Measurements from ENCODE around the gene MYO5A. TPM values are rescaled to one million over a fixed set of nuclear protein-coding genes. Genes with fewer than 3 reads are reported as not detected.

MYO5A gene
- total RNA-seq, 4 donors from 2014 or later: 10.3 to 26.0 (median 22.7) TPM

DNA sequence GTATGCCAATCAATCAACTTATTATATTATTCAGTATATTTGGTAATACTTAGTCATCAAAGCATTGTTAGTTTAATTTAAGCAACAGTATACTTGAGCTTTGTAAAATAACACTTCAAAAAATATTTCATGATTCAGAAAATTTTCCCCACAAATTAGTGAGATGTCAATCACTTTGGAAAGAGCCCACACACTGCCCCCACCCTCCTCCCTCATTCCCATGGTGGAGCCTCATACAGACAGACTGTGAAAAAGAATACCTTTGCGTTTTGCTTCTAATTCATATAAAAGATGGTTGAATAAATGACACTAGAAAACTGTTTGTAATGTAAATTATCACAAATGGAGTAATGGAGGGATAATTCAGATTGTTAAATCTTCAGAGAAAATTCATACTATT lies 189.8 kb downstream of the MYO5A start:
- Histone ChIP-seq H3K4me1 (no peaks in the 10 kb centered on the region), H3K27me3 (no peaks in the 10 kb centered on the region), H3K27ac (no peak overlapping the region), H3K36me3 (no peaks in the 10 kb centered on the region), H3K9me3 (no peaks in the 10 kb centered on the region), H3K4me3 (no peak overlapping the region)
- intact Hi-C loops (cut with DNase I; ENCODE audit: low total_unique reads): no loop called here
- TF ChIP-seq, protein P1, sequence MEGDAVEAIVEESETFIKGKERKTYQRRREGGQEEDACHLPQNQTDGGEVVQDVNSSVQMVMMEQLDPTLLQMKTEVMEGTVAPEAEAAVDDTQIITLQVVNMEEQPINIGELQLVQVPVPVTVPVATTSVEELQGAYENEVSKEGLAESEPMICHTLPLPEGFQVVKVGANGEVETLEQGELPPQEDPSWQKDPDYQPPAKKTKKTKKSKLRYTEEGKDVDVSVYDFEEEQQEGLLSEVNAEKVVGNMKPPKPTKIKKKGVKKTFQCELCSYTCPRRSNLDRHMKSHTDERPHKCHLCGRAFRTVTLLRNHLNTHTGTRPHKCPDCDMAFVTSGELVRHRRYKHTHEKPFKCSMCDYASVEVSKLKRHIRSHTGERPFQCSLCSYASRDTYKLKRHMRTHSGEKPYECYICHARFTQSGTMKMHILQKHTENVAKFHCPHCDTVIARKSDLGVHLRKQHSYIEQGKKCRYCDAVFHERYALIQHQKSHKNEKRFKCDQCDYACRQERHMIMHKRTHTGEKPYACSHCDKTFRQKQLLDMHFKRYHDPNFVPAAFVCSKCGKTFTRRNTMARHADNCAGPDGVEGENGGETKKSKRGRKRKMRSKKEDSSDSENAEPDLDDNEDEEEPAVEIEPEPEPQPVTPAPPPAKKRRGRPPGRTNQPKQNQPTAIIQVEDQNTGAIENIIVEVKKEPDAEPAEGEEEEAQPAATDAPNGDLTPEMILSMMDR (IDR thresholded peaks at IDR 0.05): no peak
- no peak for TF ChIP-seq POLR2A (IDR thresholded peaks at IDR 0.05)
- DNase-seq: no peak

DNA sequence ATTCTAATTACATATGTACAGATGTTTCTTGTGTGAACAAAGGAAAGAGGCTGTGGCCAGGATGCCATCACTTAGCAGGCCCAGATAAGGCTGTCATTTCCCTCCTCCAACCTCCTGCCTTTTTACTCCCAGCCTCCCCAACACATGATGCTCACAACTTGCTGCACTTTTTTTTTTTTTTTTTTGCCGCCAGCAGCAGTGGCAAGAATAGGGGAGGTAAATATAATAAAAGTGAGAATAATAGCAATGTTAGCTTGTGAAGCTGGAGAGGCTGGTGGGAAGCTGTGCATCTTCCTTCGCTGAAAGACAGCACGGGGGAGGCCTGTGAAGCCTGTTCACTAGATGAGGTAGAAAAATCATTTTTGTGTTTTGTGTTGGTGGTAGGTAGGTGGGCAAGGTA lies 190.6 kb downstream of the MYO5A start:
- Histone ChIP-seq H3K9me3 (no peaks in the 10 kb centered on the region), H3K27me3 (no peaks in the 10 kb centered on the region), H3K36me3 (no peaks in the 10 kb centered on the region), H3K4me3 (no peak overlapping the region), H3K27ac (no peak overlapping the region), H3K4me1 (no peaks in the 10 kb centered on the region)
- no peak for DNase-seq
- intact Hi-C loops (cut with DNase I; ENCODE audit: low total_unique reads): no loop called here
- TF ChIP-seq, protein P1 (IDR thresholded peaks at IDR 0.05): no peak
- TF ChIP-seq POLR2A (IDR thresholded peaks at IDR 0.05): no peak

DNA sequence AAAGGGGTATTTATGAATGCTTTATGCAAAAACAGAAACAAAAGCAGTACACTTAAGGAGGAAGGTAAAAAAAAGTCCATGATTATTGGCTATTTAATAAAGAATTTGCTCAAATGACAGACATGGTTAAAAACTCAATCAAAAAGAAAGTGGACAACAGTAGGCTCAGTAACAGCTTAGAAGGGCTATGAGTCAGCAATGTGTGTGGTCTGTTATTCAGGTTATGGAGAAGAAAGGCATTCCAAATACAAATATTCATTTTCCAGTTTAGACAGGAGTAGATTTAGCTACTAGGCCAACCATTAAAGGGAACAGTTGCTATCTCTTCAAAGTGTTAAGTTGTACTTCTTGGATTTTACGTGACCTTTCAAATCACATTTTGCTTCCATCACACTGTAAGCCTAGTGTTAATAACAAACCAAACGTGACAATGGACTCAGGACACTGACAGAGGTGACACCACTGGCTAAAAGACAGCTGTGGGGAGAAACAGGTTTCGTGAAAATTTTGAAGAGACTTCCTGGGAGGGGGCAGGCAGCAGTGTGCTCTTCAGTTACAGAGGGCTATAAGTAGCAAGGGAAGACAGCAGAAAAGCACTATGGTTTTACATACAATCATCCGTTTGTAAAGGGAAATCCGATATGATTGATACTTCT lies 191.4 kb downstream of the MYO5A start:
- no peaks in the 10 kb centered on the region for H3K4me1 ChIP-seq
- DNase-seq: no peak
- no peak overlapping the region for H3K27ac ChIP-seq
- no peaks in the 10 kb centered on the region for H3K9me3 ChIP-seq
- H3K4me3 ChIP-seq: no peak overlapping the region
- H3K27me3 ChIP-seq: no peaks in the 10 kb centered on the region
- H3K36me3 ChIP-seq: no peaks in the 10 kb centered on the region
- TF ChIP-seq, protein P1 (IDR thresholded peaks at IDR 0.05): no peak
- no peak for TF ChIP-seq POLR2A (IDR thresholded peaks at IDR 0.05)
- intact Hi-C loops (cut with DNase I; ENCODE audit: low total_unique reads): no loop called here

DNA sequence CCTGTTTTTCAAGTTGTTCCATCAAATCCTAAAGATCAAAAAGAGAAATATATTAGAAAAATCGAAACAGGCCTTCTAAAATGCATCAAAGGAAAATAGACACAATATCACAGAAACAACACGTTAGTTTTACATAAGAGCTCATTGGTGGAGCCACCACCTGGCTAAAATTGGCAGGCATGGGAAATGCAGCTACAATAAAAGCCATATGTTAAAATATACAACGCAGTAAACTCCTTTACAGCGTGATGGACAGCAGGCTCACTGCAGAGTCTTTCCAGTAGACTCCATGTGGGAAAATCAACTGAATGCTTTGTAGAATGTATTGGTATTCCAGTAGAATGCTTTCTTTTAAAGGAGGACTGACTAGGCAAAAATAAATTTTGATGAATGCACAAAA lies 192.2 kb downstream of the MYO5A start:
- no peak overlapping the region for H3K4me3 ChIP-seq
- H3K27me3 ChIP-seq: no peaks in the 10 kb centered on the region
- H3K9me3 ChIP-seq: no peaks in the 10 kb centered on the region
- intact Hi-C loops (cut with DNase I; ENCODE audit: low total_unique reads): no loop called here
- H3K27ac ChIP-seq: no peak overlapping the region
- no peak for TF ChIP-seq POLR2A (IDR thresholded peaks at IDR 0.05)
- TF ChIP-seq, protein P1 (IDR thresholded peaks at IDR 0.05): peak in 1 of 4 experiments; percentile 15
- H3K36me3 ChIP-seq: no peaks in the 10 kb centered on the region
- H3K4me1 ChIP-seq: no peaks in the 10 kb centered on the region
- DNase-seq: no peak

DNA sequence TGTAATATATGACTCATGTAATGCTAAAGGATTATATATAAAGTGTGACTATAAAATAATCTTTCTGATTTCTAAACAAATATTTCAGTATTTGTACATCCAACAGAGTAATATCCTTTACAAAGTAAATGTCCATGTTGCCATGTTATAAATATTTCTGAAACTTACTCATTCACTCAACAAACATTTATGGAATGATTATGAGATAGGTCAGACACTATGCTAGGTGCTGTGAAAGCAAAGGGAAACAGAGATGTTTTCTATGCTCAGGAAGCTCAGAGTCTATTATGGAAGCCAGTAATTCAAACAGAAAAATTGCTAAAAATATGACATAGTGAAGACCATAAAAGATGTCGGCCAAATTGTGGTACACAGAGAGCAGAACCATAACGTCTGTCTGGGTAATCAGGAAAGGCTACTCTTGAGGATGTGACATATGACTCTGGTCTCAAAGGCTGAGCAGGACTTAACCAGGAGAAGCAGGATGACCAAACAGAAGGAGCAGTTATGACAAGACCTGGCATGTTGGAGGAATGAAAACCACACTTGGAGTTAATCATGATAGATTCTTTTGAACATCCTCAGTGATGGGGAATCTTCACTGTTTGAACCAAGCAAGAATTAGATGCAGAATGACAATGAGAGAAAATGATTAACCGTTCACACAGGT lies 194.1 kb downstream of the MYO5A start:
- Histone ChIP-seq H3K9me3 (no peaks in the 10 kb centered on the region), H3K27me3 (no peaks in the 10 kb centered on the region), H3K4me3 (no peak overlapping the region), H3K36me3 (no peaks in the 10 kb centered on the region), H3K27ac (no peak overlapping the region), H3K4me1 (no peaks in the 10 kb centered on the region)
- no peak for DNase-seq
- TF ChIP-seq, protein P1 (IDR thresholded peaks at IDR 0.05): no peak
- intact Hi-C loops (cut with DNase I; ENCODE audit: low total_unique reads): no loop called here
